Measurements from ENCODE around the gene PDE6A.

Gene PDE6A

GRCh38 chr5:149833116-149833827 is 111.3 kb downstream of the PDE6A start:
- no peak overlapping the region for H3K4me3 ChIP-seq (ENCODE audit: low read depth, low read length)
- no peak for DNase-seq (ENCODE audit: low read depth)
- TF ChIP-seq, protein P1, sequence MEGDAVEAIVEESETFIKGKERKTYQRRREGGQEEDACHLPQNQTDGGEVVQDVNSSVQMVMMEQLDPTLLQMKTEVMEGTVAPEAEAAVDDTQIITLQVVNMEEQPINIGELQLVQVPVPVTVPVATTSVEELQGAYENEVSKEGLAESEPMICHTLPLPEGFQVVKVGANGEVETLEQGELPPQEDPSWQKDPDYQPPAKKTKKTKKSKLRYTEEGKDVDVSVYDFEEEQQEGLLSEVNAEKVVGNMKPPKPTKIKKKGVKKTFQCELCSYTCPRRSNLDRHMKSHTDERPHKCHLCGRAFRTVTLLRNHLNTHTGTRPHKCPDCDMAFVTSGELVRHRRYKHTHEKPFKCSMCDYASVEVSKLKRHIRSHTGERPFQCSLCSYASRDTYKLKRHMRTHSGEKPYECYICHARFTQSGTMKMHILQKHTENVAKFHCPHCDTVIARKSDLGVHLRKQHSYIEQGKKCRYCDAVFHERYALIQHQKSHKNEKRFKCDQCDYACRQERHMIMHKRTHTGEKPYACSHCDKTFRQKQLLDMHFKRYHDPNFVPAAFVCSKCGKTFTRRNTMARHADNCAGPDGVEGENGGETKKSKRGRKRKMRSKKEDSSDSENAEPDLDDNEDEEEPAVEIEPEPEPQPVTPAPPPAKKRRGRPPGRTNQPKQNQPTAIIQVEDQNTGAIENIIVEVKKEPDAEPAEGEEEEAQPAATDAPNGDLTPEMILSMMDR (IDR thresholded peaks at IDR 0.05; ENCODE audit: control insufficient read depth, extremely low read depth, insufficient read depth) = no peak

DNA sequence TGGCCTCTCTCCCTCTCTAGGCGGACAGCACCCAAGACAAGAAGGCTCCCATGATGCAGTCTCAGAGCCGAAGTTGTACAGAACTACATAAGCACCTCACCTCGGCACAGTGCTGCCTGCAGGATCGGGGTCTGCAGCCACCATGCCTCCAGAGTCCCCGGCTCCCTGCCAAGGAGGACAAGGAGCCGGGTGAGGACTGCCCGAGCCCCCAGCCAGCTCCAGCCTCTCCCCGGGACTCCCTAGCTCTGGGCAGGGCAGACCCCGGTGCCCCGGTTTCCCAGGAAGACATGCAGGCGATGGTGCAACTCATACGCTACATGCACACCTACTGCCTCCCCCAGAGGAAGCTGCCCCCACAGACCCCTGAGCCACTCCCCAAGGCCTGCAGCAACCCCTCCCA is 112.0 kb downstream of the PDE6A start:
- TF ChIP-seq, protein P1 (IDR thresholded peaks at IDR 0.05; ENCODE audit: control insufficient read depth, extremely low read depth, insufficient read depth) = no peak
- H3K4me3 ChIP-seq (ENCODE audit: low read depth, low read length) = no peak overlapping the region
- no peak for DNase-seq (ENCODE audit: low read depth)

DNA sequence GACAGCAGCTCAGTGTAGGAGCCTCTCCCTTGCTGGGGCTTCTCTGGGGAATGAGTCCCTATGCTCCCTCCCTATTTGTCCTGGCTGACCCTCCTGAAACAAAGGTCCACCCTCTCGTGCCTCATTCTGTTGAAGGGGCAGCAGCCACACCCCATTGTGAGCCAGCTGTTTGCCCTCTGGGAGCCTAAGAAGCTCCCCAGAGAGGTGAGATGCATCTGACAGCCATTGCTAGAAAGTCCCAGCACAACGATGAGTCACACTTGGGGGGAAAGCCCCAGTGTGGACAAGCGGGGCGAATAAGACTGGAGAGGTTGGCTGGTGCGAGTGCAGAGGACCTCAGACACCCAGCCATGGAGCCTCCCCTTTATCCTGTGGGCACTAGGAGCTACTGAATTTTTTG is 113.1 kb downstream of the PDE6A start:
- TF ChIP-seq, protein P1 (IDR thresholded peaks at IDR 0.05; ENCODE audit: control insufficient read depth, extremely low read depth, insufficient read depth) = no peak
- no peak for DNase-seq (ENCODE audit: low read depth)
- H3K4me3 ChIP-seq (ENCODE audit: low read depth, low read length) = no peak overlapping the region

GRCh38 chr5:149830579-149830978 is 114.0 kb downstream of the PDE6A start:
- TF ChIP-seq, protein P1 (IDR thresholded peaks at IDR 0.05; ENCODE audit: control insufficient read depth, extremely low read depth, insufficient read depth) = no peak

GRCh38 chr5:149829954-149830353 is 114.6 kb downstream of the PDE6A start:
- DNase-seq (ENCODE audit: low read depth) = no peak
- TF ChIP-seq, protein P1 (IDR thresholded peaks at IDR 0.05; ENCODE audit: control insufficient read depth, extremely low read depth, insufficient read depth) = peak; percentile 35; the same call in 1 of the 2 replicates
- H3K4me3 ChIP-seq (ENCODE audit: low read depth, low read length) = no peak overlapping the region

More at GRCh38 chr5:149830579-149830978, 114.0 kb downstream of the PDE6A start:
- no peak for DNase-seq (ENCODE audit: low read depth)
- H3K4me3 ChIP-seq (ENCODE audit: low read depth, low read length) = no peak overlapping the region

GRCh38 chr5:149828161-149829011 is 116.2 kb downstream of the PDE6A start:
- peak; percentile 55 for DNase-seq (ENCODE audit: low read depth)
- TF ChIP-seq, protein P1 (IDR thresholded peaks at IDR 0.05; ENCODE audit: control insufficient read depth, extremely low read depth, insufficient read depth) = peak; percentile 90
- no peak overlapping the region for H3K4me3 ChIP-seq (ENCODE audit: low read depth, low read length)

Measured in LNCaP clone FGC (cell line).